Measurements from ENCODE around the gene PRKAB2. TPM values are rescaled to one million over a fixed set of nuclear protein-coding genes. Genes with fewer than 3 reads are reported as not detected.

PRKAB2 gene
- total RNA-seq, 4 donors from 2014 or later: 13.8 to 39.7 (median 18.5) TPM

- DNase-seq (ENCODE audit: low spot score in 2 of 2): no peak
- Histone ChIP-seq H3K27ac (no peak overlapping the region), H3K4me1 (no peaks in the 10 kb centered on the region), H3K9me3 (no peaks in the 10 kb centered on the region), H3K4me3 (no peak overlapping the region), H3K27me3 (no peaks in the 10 kb centered on the region), H3K36me3 (peaks cover 6% of the 10 kb centered on the region)
- TF ChIP-seq POLR2A (IDR thresholded peaks at IDR 0.05) (no peak), POLR2AphosphoS5 (IDR thresholded peaks at IDR 0.05) (no peak), EP300 (IDR thresholded peaks at IDR 0.05) (no peak)
- TF ChIP-seq, protein P1, sequence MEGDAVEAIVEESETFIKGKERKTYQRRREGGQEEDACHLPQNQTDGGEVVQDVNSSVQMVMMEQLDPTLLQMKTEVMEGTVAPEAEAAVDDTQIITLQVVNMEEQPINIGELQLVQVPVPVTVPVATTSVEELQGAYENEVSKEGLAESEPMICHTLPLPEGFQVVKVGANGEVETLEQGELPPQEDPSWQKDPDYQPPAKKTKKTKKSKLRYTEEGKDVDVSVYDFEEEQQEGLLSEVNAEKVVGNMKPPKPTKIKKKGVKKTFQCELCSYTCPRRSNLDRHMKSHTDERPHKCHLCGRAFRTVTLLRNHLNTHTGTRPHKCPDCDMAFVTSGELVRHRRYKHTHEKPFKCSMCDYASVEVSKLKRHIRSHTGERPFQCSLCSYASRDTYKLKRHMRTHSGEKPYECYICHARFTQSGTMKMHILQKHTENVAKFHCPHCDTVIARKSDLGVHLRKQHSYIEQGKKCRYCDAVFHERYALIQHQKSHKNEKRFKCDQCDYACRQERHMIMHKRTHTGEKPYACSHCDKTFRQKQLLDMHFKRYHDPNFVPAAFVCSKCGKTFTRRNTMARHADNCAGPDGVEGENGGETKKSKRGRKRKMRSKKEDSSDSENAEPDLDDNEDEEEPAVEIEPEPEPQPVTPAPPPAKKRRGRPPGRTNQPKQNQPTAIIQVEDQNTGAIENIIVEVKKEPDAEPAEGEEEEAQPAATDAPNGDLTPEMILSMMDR (IDR thresholded peaks at IDR 0.05): no peak
These were observed 42.7 kb upstream of the PRKAB2 start for GRCh38 chr1:147214842-147215539.

GRCh38 chr1:147214325-147214724 is 42.1 kb upstream of the PRKAB2 start:
- 75% methylated on average over 7 of the region's 7 CpGs for WGBS
- H3K4me3 ChIP-seq: no peak overlapping the region
- no peak overlapping the region for H3K27ac ChIP-seq
- H3K9me3 ChIP-seq: no peaks in the 10 kb centered on the region
- H3K36me3 ChIP-seq: peaks cover 6% of the 10 kb centered on the region
- no peak for TF ChIP-seq EP300 (IDR thresholded peaks at IDR 0.05)
- H3K4me1 ChIP-seq: no peaks in the 10 kb centered on the region
- no peak for DNase-seq (ENCODE audit: low spot score in 2 of 2)
- no peaks in the 10 kb centered on the region for H3K27me3 ChIP-seq

GRCh38 chr1:147213271-147213670 is 41.0 kb upstream of the PRKAB2 start:
- H3K36me3 ChIP-seq: peaks cover 6% of the 10 kb centered on the region
- no peak overlapping the region for H3K4me3 ChIP-seq
- no peaks in the 10 kb centered on the region for H3K4me1 ChIP-seq
- no peak overlapping the region for H3K27ac ChIP-seq
- H3K9me3 ChIP-seq: no peaks in the 10 kb centered on the region
- TF ChIP-seq EP300 (IDR thresholded peaks at IDR 0.05) (no peak), POLR2AphosphoS5 (IDR thresholded peaks at IDR 0.05) (no peak), POLR2A (IDR thresholded peaks at IDR 0.05) (no peak)
- TF ChIP-seq, protein P1 (IDR thresholded peaks at IDR 0.05): no peak
- no peak for DNase-seq (ENCODE audit: low spot score in 2 of 2)
- H3K27me3 ChIP-seq: no peaks in the 10 kb centered on the region

DNA sequence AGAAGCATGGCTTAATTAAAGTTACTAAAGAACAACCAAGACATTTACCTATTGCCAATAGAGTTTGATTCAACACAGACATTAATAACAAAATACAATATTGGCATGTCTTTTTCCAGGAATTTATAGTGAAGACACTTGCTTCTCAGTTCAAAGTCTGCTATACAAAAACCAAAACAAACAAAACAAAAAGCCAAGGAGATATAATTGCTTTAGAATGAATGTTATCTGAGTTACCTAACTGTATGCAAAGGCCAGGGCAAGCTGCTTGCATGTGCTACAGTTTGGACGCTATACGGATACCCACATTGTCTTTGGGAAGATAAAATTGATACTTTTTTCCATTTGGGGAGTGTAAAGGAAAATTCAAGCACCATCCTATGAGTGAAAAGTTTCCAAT is 39.3 kb upstream of the PRKAB2 start:
- no peak for TF ChIP-seq POLR2AphosphoS5 (IDR thresholded peaks at IDR 0.05)
- TF ChIP-seq EP300 (IDR thresholded peaks at IDR 0.05): no peak
- TF ChIP-seq, protein P1 (IDR thresholded peaks at IDR 0.05): no peak
- no peak for TF ChIP-seq POLR2A (IDR thresholded peaks at IDR 0.05)
- 93% methylated on average over 2 of the region's 2 CpGs for WGBS
- no peaks in the 10 kb centered on the region for H3K9me3 ChIP-seq

GRCh38 chr1:147210987-147211386 is 38.7 kb upstream of the PRKAB2 start:
- TF ChIP-seq, protein P1 (IDR thresholded peaks at IDR 0.05): no peak
- TF ChIP-seq EP300 (IDR thresholded peaks at IDR 0.05): no peak
- no peak for TF ChIP-seq POLR2AphosphoS5 (IDR thresholded peaks at IDR 0.05)
- TF ChIP-seq POLR2A (IDR thresholded peaks at IDR 0.05): no peak
- H3K9me3 ChIP-seq: no peaks in the 10 kb centered on the region
- no peaks in the 10 kb centered on the region for H3K27me3 ChIP-seq
- no peaks in the 10 kb centered on the region for H3K4me1 ChIP-seq
- no peak overlapping the region for H3K27ac ChIP-seq
- no peak overlapping the region for H3K4me3 ChIP-seq
- 86% methylated on average over 2 of the region's 2 CpGs for WGBS
- peaks cover 6% of the 10 kb centered on the region for H3K36me3 ChIP-seq
- DNase-seq (ENCODE audit: low spot score in 2 of 2): no peak

More for the DNA sequence above, 39.3 kb upstream of the PRKAB2 start:
- H3K4me1 ChIP-seq: no peaks in the 10 kb centered on the region
- no peaks in the 10 kb centered on the region for H3K27me3 ChIP-seq
- peaks cover 6% of the 10 kb centered on the region for H3K36me3 ChIP-seq
- H3K27ac ChIP-seq: no peak overlapping the region
- no peak overlapping the region for H3K4me3 ChIP-seq
- no peak for DNase-seq (ENCODE audit: low spot score in 2 of 2)

Measured in suprapubic skin (tissue), 4 donors.